Measurements from ENCODE around the gene CWC15. TPM values are rescaled to one million over a fixed set of nuclear protein-coding genes. Genes with fewer than 3 reads are reported as not detected.

The CWC15 gene
- total and polyA plus RNA-seq, 2 of the 13 experiments (the other 11 are each of a cell fraction or from before 2014, with no cell fraction given), result 27.6 to 61.2 TPM

DNA sequence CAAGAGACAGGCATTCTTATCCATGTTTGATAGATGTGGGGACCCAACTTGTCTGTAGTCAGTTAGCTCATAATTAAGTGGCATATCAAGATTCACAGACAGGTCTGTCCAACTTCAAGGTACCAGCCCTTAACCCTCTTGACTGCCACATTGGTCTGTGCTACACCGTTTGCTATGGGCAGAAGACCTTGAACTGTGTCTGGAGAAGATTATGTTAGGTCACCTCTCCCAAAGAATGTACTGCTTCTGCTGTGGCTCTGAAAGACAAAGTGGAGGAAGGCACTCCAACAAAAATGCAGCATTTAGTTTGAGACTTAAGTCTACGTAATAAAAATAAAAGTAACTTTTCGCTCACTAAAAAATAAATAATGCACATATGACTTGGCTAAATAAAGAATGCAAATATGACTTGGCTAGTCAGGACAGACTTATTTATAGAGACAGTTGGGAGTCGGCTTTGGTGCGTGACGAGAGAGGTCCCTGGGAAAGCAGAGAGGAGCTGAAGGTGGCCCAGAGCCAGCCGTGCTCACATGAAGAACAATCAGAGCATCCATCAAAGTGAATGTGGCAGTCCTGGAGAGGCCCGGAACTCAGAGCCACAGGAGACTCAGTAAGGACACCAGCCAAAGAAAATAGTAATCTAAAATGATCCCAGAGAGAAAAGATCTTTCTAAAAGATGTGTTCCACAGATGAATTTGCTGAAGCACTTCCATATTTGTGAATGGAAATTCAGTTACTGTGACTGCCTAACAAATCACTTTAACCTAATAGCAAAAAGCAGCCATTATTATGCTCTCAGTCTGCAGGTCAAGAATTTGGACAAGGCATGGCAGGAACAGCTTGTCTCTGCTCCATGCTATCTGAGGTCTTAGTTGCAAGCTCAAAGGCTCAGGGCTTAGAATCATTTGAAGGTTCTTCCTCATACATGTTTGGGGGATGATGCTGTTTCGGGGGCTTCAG, 35.0 kb downstream of the CWC15 start (continued):
- TF ChIP-seq ZNF121 (CRISPR knock-in tag; IDR thresholded peaks at IDR 0.05) (no peak), SP2 (CRISPR knock-in tag; IDR thresholded peaks at IDR 0.05) (no peak), SMAD1 (CRISPR knock-in tag; IDR thresholded peaks at IDR 0.05; ENCODE audit: borderline replicate concordance, low read depth) (no peak), SAP130 (CRISPR knock-in tag; IDR thresholded peaks at IDR 0.05; ENCODE audit: low read depth) (no peak), SSRP1 (CRISPR knock-in tag; IDR thresholded peaks at IDR 0.05) (no peak), ZNF205 (CRISPR knock-in tag; IDR thresholded peaks at IDR 0.05) (no peak), ZNF329 (CRISPR knock-in tag; IDR thresholded peaks at IDR 0.05; ENCODE audit: low read depth) (no peak), ZBTB46 (CRISPR knock-in tag; IDR thresholded peaks at IDR 0.05; ENCODE audit: borderline replicate concordance) (no peak)
- TF ChIP-seq, protein P1, sequence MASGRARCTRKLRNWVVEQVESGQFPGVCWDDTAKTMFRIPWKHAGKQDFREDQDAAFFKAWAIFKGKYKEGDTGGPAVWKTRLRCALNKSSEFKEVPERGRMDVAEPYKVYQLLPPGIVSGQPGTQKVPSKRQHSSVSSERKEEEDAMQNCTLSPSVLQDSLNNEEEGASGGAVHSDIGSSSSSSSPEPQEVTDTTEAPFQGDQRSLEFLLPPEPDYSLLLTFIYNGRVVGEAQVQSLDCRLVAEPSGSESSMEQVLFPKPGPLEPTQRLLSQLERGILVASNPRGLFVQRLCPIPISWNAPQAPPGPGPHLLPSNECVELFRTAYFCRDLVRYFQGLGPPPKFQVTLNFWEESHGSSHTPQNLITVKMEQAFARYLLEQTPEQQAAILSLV (CRISPR knock-in tag; IDR thresholded peaks at IDR 0.05; ENCODE audit: borderline replicate concordance), result no peak
- TF ChIP-seq, protein P2, sequence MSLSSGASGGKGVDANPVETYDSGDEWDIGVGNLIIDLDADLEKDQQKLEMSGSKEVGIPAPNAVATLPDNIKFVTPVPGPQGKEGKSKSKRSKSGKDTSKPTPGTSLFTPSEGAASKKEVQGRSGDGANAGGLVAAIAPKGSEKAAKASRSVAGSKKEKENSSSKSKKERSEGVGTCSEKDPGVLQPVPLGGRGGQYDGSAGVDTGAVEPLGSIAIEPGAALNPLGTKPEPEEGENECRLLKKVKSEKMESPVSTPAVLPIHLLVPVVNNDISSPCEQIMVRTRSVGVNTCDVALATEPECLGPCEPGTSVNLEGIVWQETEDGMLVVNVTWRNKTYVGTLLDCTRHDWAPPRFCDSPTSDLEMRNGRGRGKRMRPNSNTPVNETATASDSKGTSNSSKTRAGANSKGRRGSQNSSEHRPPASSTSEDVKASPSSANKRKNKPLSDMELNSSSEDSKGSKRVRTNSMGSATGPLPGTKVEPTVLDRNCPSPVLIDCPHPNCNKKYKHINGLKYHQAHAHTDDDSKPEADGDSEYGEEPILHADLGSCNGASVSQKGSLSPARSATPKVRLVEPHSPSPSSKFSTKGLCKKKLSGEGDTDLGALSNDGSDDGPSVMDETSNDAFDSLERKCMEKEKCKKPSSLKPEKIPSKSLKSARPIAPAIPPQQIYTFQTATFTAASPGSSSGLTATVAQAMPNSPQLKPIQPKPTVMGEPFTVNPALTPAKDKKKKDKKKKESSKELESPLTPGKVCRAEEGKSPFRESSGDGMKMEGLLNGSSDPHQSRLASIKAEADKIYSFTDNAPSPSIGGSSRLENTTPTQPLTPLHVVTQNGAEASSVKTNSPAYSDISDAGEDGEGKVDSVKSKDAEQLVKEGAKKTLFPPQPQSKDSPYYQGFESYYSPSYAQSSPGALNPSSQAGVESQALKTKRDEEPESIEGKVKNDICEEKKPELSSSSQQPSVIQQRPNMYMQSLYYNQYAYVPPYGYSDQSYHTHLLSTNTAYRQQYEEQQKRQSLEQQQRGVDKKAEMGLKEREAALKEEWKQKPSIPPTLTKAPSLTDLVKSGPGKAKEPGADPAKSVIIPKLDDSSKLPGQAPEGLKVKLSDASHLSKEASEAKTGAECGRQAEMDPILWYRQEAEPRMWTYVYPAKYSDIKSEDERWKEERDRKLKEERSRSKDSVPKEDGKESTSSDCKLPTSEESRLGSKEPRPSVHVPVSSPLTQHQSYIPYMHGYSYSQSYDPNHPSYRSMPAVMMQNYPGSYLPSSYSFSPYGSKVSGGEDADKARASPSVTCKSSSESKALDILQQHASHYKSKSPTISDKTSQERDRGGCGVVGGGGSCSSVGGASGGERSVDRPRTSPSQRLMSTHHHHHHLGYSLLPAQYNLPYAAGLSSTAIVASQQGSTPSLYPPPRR (CRISPR knock-in tag; IDR thresholded peaks at IDR 0.05; ENCODE audit: borderline replicate concordance), result no peak
